ENCODE measurements around the gene UGT8. TPM values are rescaled to one million over a fixed set of nuclear protein-coding genes. Genes with fewer than 3 reads are reported as not detected.

The UGT8 gene
- total RNA-seq, result under 0.01 TPM in 1 of 2 replicates, not detected in the other

GRCh38 chr4:114598191-114599121, at the start of gene UGT8:
Gene UGT8, plus strand, starts transcription at chr4:114598807. Its CDS starts 24,074 bp downstream, at chr4:114622881.

Small RNAs within 50 kb of the gene (small RNA-seq; reads per million reads assigned to genes)
- not detected for gene MIR577
